Right kidney (tissue), 1 donor: Measurements from ENCODE around the gene FOXP1.
"Not testable (repeated sequence)": the region's sequence is repeated elsewhere in the genome, so short reads cannot be mapped to it uniquely, and the experiment has no call there.

Source experiments
- DNase-seq: peaks from one replicate; pipeline ENCODE4 v3.0.0-alpha.2; 2016

FOXP1 gene

GRCh38 chr3:71447803-71448202, 135.7 kb downstream of the FOXP1 start:
- DNase-seq: no peak

GRCh38 chr3:71447197-71447596, 136.3 kb downstream of the FOXP1 start:
- DNase-seq: no peak

GRCh38 chr3:71446734-71447133, 136.8 kb downstream of the FOXP1 start:
- no peak for DNase-seq

GRCh38 chr3:71446260-71446659, 137.3 kb downstream of the FOXP1 start:
- no peak for DNase-seq

- DNase-seq: no peak
These were observed 138.7 kb downstream of the FOXP1 start for GRCh38 chr3:71444861-71445259.

- no peak for DNase-seq
These were observed 139.3 kb downstream of the FOXP1 start for GRCh38 chr3:71444028-71444860.

GRCh38 chr3:71443332-71443731, 140.2 kb downstream of the FOXP1 start:
- DNase-seq: no peak

GRCh38 chr3:71442652-71443042, 140.9 kb downstream of the FOXP1 start:
- no peak for DNase-seq

- no peak for DNase-seq
These were observed 141.4 kb downstream of the FOXP1 start for GRCh38 chr3:71441925-71442651.

GRCh38 chr3:71441217-71441924, 142.2 kb downstream of the FOXP1 start:
- no peak for DNase-seq

GRCh38 chr3:71438904-71439303, 144.6 kb downstream of the FOXP1 start:
- no peak for DNase-seq

- DNase-seq: no peak
These were observed 145.3 kb downstream of the FOXP1 start for GRCh38 chr3:71438071-71438685.

GRCh38 chr3:71436337-71436736, 147.2 kb downstream of the FOXP1 start:
- DNase-seq: no peak

- DNase-seq: not testable (repeated sequence)
These were observed 147.7 kb downstream of the FOXP1 start for GRCh38 chr3:71435836-71436235.

- DNase-seq: no peak
These were observed 149.9 kb downstream of the FOXP1 start for GRCh38 chr3:71433631-71434030.

- DNase-seq: no peak
These were observed 151.2 kb downstream of the FOXP1 start for GRCh38 chr3:71432044-71432975.

- DNase-seq: no peak
These were observed 152.5 kb downstream of the FOXP1 start for GRCh38 chr3:71430941-71431552.

GRCh38 chr3:71429597-71429988, 153.9 kb downstream of the FOXP1 start:
- no peak for DNase-seq

GRCh38 chr3:71428841-71429596, 154.5 kb downstream of the FOXP1 start:
- DNase-seq: peak; percentile 34

- DNase-seq: no peak
These were observed 157.9 kb downstream of the FOXP1 start for GRCh38 chr3:71425491-71426071.
